Measurements from ENCODE around the gene MAU2.

Gene MAU2

DNA sequence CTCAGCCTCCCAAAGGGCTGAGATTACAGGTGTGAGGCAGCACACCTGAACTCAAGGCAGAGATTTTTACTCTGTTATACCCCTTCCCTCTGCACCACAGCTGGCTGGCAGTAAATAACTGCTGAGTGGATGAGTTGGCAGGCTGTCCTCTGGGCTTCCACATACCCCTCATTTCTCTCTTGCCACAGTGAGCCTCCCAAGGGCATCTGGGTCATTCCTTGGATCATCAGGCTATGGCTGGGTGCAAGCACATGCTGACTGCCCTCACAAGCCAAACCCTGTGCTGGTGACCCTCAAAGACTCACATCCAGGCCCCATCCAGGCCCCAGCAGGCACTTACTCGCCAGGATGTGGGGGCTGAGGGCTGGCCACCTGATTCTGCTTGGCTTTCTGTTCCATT lies 4.5 kb upstream of the MAU2 start:
- H3K9me3 Mint-ChIP-seq: no peaks in the 10 kb centered on the region
- no peaks in the 10 kb centered on the region for H3K27me3 Mint-ChIP-seq (ENCODE audit: low read depth)
- peaks cover 26% of the 10 kb centered on the region for H3K4me1 Mint-ChIP-seq
- peaks cover 24% of the 10 kb centered on the region for H3K36me3 Mint-ChIP-seq (ENCODE audit: low read depth)
- H3K4me3 Mint-ChIP-seq: no peak overlapping the region
- TF ChIP-seq, protein P1, sequence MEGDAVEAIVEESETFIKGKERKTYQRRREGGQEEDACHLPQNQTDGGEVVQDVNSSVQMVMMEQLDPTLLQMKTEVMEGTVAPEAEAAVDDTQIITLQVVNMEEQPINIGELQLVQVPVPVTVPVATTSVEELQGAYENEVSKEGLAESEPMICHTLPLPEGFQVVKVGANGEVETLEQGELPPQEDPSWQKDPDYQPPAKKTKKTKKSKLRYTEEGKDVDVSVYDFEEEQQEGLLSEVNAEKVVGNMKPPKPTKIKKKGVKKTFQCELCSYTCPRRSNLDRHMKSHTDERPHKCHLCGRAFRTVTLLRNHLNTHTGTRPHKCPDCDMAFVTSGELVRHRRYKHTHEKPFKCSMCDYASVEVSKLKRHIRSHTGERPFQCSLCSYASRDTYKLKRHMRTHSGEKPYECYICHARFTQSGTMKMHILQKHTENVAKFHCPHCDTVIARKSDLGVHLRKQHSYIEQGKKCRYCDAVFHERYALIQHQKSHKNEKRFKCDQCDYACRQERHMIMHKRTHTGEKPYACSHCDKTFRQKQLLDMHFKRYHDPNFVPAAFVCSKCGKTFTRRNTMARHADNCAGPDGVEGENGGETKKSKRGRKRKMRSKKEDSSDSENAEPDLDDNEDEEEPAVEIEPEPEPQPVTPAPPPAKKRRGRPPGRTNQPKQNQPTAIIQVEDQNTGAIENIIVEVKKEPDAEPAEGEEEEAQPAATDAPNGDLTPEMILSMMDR (IDR thresholded peaks at IDR 0.05; ENCODE audit: unreplicated experiment in 3 of 3): no peak
- H3K27ac Mint-ChIP-seq: no peak overlapping the region

DNA sequence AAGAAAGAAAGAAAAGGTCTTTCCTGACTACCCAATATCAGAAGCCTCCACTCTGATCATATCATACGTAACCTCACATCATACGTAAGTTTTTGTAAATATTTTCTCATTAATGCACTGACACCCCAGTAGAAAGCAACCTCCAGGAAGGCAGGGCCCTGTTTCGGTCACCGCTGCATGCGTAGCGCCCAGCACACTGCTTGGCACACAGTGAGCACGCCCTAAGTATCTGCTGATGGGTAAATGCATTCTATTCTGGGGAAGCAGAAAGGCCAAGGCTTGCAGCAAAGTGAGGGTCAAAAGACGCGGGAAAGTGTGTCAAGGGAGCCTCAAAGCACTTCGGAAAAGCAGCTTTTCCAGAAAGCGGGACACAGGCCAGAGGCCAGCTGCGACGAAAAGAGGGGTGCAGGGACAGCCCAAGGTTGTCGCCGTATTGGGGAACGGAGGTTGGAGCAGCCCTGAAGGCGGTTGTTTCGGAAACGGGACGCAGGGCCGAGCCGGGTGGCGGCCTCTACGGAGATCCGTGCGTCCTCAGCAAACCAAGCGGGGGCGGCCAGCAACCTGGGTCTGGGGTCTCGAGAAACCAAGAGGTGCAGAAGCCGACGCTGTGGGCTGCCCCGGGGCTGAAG lies 783 bp upstream of the MAU2 start:
- TF ChIP-seq, protein P1 (IDR thresholded peaks at IDR 0.05; ENCODE audit: unreplicated experiment in 3 of 3): no peak
- Mint-ChIP-seq H3K27me3 (ENCODE audit: low read depth) (no peaks in the 10 kb centered on the region), H3K4me3 (peak overlapping the region; percentile 98 to 100 (median 99)), H3K27ac (peak overlapping the region; percentile 100), H3K4me1 (peaks cover 30% of the 10 kb centered on the region), H3K9me3 (no peaks in the 10 kb centered on the region), H3K36me3 (ENCODE audit: low read depth) (peaks cover 25% of the 10 kb centered on the region)

- H3K27me3 Mint-ChIP-seq (ENCODE audit: low read depth): no peaks in the 10 kb centered on the region
- no peaks in the 10 kb centered on the region for H3K9me3 Mint-ChIP-seq
- peaks cover 27% of the 10 kb centered on the region for H3K36me3 Mint-ChIP-seq (ENCODE audit: low read depth)
- H3K27ac Mint-ChIP-seq: peak overlapping the region; percentile 73 to 100 (median 90)
- H3K4me3 Mint-ChIP-seq: peak overlapping the region; percentile 98 to 100 (median 99)
- H3K4me1 Mint-ChIP-seq: peaks cover 31% of the 10 kb centered on the region
- TF ChIP-seq, protein P1 (IDR thresholded peaks at IDR 0.05; ENCODE audit: unreplicated experiment in 3 of 3): no peak
Observed at GRCh38 chr19:19321141-19321577, 530 bp downstream of the MAU2 start.

- TF ChIP-seq, protein P1 (IDR thresholded peaks at IDR 0.05; ENCODE audit: unreplicated experiment in 3 of 3): no peak
- Mint-ChIP-seq H3K4me1 (peaks cover 25% of the 10 kb centered on the region), H3K9me3 (no peaks in the 10 kb centered on the region), H3K36me3 (ENCODE audit: low read depth) (peaks cover 40% of the 10 kb centered on the region), H3K27me3 (ENCODE audit: low read depth) (no peaks in the 10 kb centered on the region), H3K4me3 (peak overlapping the region; percentile 70 to 76 (median 73)), H3K27ac (peak overlapping the region; percentile 3 to 70 (median 37))
Observed at GRCh38 chr19:19324059-19324770, 3.6 kb downstream of the MAU2 start.

DNA sequence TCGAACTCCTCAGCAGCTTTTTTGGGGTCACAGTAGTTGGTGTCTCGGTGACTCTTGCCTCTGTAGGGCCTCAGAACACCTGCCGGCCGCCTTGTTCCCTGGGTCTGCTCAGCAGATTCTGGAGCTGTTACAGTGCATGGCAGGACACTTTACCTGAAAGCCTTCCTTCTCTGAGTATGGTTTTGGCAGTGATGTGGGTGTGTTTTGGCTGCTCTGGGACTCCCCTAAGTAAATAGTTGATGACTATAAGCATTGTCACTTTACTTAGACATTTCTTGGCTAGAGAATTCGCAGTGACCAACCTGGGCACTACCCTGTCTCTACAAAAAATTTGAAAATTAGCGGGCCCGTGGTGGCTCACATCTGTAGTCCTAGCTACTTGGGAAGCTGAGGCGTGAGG lies 7.0 kb downstream of the MAU2 start:
- H3K4me3 Mint-ChIP-seq: no peak overlapping the region
- no peak overlapping the region for H3K27ac Mint-ChIP-seq
- peaks cover 48% of the 10 kb centered on the region for H3K36me3 Mint-ChIP-seq (ENCODE audit: low read depth)
- H3K9me3 Mint-ChIP-seq: no peaks in the 10 kb centered on the region
- peaks cover 14% of the 10 kb centered on the region for H3K4me1 Mint-ChIP-seq
- H3K27me3 Mint-ChIP-seq (ENCODE audit: low read depth): no peaks in the 10 kb centered on the region
- TF ChIP-seq, protein P1 (IDR thresholded peaks at IDR 0.05; ENCODE audit: unreplicated experiment in 3 of 3): no peak
